OCI-LY7 (cell line): ENCODE measurements around the gene ADAM22.

Source experiments
- EZH2phosphoT487 ChIP-seq: fragments of 200-600 bp; sonication (generic); IDR thresholded peaks from 2 replicates; pipeline ENCODE4 v1.6.1; 2018; ENCODE audit warnings: low read depth, borderline replicate concordance, mild to moderate bottlenecking, mixed run types, antibody characterized with exemption, low read length, moderate library complexity, mixed read lengths
- TF ChIP-seq, protein P1 (sequence below): fragments of 200-600 bp; sonication (generic); conservative IDR thresholded peaks from 2 replicates; pipeline ENCODE4 v1.5.1; 2014; ENCODE audit warnings: mild to moderate bottlenecking, antibody characterized with exemption, low read length, moderate library complexity, mixed read lengths

DNA sequence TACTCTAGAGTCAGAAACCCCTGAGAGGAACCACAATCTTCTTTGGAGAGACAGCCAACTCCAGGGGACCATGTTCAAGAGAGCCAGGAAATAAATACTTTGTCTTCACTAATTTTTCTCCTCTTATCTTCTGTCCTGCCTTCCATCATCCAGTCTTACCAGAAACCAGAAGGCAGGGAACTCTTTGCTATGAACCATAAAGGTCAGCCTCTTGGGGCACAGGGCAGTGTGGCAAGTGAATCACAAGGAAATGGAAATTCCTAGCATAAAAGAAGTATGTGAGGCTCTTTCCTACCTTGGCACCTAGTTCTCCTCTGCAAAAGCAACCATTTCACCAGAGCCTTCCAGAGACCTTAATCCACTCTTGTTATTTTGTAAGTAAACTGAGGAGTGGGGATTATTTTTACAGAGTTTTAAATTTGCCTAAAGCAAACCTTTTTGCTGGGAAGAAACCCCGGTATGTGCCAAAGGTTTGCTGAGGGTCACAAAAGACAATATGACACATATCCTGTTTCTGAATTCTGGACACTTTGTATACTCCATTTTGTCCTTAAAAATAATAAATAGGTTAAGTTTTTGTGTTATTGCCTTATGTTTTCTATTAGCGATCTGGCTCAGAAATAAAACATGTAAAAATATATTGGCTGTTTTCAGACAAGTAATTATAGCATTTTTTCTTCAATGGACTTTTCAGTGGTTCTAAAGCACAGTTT lies 87.1 kb downstream of the ADAM22 start:
- TF ChIP-seq, protein P1, sequence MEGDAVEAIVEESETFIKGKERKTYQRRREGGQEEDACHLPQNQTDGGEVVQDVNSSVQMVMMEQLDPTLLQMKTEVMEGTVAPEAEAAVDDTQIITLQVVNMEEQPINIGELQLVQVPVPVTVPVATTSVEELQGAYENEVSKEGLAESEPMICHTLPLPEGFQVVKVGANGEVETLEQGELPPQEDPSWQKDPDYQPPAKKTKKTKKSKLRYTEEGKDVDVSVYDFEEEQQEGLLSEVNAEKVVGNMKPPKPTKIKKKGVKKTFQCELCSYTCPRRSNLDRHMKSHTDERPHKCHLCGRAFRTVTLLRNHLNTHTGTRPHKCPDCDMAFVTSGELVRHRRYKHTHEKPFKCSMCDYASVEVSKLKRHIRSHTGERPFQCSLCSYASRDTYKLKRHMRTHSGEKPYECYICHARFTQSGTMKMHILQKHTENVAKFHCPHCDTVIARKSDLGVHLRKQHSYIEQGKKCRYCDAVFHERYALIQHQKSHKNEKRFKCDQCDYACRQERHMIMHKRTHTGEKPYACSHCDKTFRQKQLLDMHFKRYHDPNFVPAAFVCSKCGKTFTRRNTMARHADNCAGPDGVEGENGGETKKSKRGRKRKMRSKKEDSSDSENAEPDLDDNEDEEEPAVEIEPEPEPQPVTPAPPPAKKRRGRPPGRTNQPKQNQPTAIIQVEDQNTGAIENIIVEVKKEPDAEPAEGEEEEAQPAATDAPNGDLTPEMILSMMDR, result no peak
- no peak for TF ChIP-seq EZH2phosphoT487
